Measurements from ENCODE around the gene GTPBP4. TPM values are rescaled to one million over a fixed set of nuclear protein-coding genes. Genes with fewer than 3 reads are reported as not detected.
A peak's percentile ranks its signal among the peaks of the same experiment; 100 is the strongest.

The GTPBP4 gene
- 100 to 1,000 TPM in 1 of 2 donors, 10 to 100 TPM in 1; 31.7 to 105 TPM for total RNA-seq

DNA sequence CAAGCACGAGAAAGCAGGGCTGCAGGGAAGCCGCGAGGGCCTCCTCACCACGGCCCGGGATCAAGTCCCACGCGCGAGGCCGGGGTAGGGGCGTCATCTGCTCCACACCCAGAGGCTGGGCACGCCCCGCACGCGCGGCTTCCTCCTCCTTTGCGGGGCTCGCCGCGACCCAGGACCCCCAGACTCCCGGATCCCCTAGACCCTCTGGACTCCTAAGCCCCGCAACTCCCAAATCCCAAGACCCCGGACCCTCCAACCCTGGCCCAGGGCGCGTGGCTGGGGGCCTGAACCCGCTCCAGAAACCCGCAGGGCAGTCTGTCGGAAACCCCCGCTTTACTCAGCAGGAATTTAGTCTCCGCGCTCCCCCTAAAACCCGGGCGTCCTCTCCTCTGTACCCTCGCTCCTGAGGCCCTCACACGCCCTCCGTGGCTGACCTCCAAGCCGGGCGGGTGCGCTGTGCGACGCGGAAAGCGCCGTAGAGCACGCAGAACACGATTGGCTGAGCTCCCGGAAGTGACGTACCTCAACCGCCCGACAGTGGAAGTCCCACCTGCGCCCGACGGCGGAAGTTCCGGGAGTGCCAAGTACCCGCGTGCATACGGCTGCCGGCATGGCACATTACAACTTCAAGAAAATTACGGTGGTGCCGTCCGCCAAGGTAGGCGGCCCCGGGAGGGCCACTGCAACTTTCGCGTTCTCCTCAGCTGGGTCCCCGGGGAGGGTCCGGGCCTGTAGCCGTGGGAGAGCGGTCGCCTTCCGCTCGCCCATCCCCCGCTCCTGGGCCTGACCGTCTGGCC is at the start of gene GTPBP4:
GTPBP4 (plus strand) TSS at position 565 of the 797 bp plus-strand sequence; CDS start at position 611, 46 bp downstream.
- peak; percentile 99 for ATAC-seq (ENCODE audit: insufficient number of reproducible peaks, low FRiP score, low read depth)

DNA sequence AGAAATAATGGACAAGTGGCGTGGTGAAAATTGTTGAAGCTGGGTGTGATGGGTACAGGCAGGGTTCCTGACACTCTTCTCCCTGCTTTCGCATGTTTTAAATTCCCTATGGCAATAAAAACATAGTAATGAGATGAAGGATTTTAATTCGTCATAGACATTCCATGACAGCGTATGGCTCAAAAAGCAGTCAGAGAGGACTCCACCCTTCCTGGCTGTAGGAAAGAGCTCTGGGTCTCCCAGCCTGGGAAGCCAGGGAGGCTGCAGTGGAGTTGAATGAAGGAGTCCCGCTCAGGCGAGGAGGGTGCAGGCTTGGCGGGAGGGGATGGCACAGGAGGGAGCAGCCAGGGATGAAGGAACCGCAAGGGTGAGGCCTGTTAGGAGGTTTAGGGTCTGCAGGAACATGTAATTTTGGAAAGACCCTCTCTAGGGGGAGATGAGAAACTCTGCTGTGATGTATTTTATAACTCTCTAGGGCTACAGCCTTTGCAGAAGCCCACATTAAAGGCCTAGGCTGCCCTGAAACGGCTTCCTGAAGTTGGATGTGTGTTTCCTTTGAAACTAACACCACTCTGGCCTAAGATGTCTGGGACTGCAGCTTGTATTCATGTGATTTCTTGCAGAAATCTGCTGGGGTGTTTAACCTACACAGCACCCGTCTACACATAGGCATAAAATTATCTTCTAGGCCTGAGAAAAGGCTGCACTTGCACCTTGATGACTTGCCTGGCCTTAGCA is 49.1 kb upstream of the GTPBP4 start:
- TF ChIP-seq, protein P1, sequence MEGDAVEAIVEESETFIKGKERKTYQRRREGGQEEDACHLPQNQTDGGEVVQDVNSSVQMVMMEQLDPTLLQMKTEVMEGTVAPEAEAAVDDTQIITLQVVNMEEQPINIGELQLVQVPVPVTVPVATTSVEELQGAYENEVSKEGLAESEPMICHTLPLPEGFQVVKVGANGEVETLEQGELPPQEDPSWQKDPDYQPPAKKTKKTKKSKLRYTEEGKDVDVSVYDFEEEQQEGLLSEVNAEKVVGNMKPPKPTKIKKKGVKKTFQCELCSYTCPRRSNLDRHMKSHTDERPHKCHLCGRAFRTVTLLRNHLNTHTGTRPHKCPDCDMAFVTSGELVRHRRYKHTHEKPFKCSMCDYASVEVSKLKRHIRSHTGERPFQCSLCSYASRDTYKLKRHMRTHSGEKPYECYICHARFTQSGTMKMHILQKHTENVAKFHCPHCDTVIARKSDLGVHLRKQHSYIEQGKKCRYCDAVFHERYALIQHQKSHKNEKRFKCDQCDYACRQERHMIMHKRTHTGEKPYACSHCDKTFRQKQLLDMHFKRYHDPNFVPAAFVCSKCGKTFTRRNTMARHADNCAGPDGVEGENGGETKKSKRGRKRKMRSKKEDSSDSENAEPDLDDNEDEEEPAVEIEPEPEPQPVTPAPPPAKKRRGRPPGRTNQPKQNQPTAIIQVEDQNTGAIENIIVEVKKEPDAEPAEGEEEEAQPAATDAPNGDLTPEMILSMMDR (IDR thresholded peaks at IDR 0.05): no peak
- Histone ChIP-seq H3K4me3 (no peak overlapping the region), H3K27me3 (replicated peaks; ENCODE audit: insufficient read depth) (no peaks in the 10 kb centered on the region), H3K36me3 (no peaks in the 10 kb centered on the region), H3K27ac (no peak overlapping the region), H3K4me1 (ENCODE audit: control insufficient read depth in 1 of 2, low read depth in 2 of 2) (no peaks in the 10 kb centered on the region), H3K9me3 (no peaks in the 10 kb centered on the region)
- DNase-seq (ENCODE audit: low spot score) (no peak), ATAC-seq (ENCODE audit: insufficient number of reproducible peaks, low FRiP score, low read depth) (no peak)

More for the DNA sequence above, at the start of gene GTPBP4:
- peak within 1 kb of the TSS; percentile 74 to 86 for H3K27ac ChIP-seq
- H3K9me3 ChIP-seq: no peaks in the 10 kb centered on the region
- H3K27me3 ChIP-seq (replicated peaks; ENCODE audit: insufficient read depth): no peaks in the 10 kb centered on the region
- DNase-seq (ENCODE audit: low spot score): peak; percentile 96
- peaks cover 18 to 22% of the 10 kb centered on the region in 2 donors for H3K4me1 ChIP-seq (ENCODE audit: control insufficient read depth in 1 of 2, low read depth in 2 of 2)
- peaks cover under 1% of the 10 kb centered on the region for H3K36me3 ChIP-seq
- TF ChIP-seq, protein P1 (IDR thresholded peaks at IDR 0.05): no peak
- H3K4me3 ChIP-seq: peak within 1 kb of the TSS; percentile 99

DNA sequence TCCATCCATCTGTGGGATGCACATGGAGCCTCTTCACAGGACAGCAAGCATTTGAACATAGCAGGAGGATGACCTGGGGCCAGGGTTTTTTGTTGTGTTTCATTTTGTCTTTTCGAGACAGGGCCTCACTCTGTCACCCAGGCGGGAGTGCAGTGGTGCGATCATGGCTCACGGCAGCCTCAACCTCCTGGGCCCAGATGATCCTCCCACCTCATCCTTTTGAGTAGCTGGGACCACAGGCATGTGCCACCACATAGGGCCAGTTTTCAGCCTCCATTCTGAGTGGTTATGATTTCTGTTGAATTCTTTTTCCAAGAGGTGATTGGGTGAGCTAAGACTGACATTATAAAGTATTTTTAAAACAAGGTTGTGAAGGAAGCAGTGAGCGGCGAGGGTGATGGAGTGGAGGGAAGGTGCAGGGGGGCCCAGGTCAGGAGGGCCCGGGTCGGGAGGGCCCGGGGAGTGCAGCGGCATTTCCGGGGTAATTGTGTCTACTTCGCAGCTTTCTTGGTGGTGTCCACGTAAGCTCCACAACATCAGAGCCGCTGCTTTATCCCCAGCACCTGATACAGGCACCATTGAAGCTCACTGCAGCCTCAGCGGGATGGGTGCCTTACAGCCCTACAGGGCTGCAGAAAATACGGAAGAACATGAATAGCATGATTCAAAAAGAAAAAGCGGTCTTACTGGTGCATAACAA is 44.8 kb upstream of the GTPBP4 start:
- no peak overlapping the region for H3K4me3 ChIP-seq
- ATAC-seq (ENCODE audit: insufficient number of reproducible peaks, low FRiP score, low read depth): no peak
- no peaks in the 10 kb centered on the region for H3K9me3 ChIP-seq
- no peaks in the 10 kb centered on the region for H3K4me1 ChIP-seq (ENCODE audit: control insufficient read depth in 1 of 2, low read depth in 2 of 2)
- DNase-seq (ENCODE audit: low spot score): no peak
- H3K27ac ChIP-seq: no peak overlapping the region
- TF ChIP-seq, protein P1 (IDR thresholded peaks at IDR 0.05): no peak
- no peaks in the 10 kb centered on the region for H3K27me3 ChIP-seq (replicated peaks; ENCODE audit: insufficient read depth)
- H3K36me3 ChIP-seq: no peaks in the 10 kb centered on the region

GRCh38 chr10:944034-944831 is 44.0 kb upstream of the GTPBP4 start:
- Histone ChIP-seq H3K36me3 (no peaks in the 10 kb centered on the region), H3K27ac (no peak overlapping the region), H3K4me3 (peak overlapping the region; percentile 25), H3K27me3 (replicated peaks; ENCODE audit: insufficient read depth) (no peaks in the 10 kb centered on the region), H3K9me3 (no peaks in the 10 kb centered on the region), H3K4me1 (ENCODE audit: control insufficient read depth in 1 of 2, low read depth in 2 of 2) (no peaks in the 10 kb centered on the region)
- no peak for DNase-seq (ENCODE audit: low spot score)
- ATAC-seq (ENCODE audit: insufficient number of reproducible peaks, low FRiP score, low read depth): no peak
- TF ChIP-seq, protein P1 (IDR thresholded peaks at IDR 0.05): no peak

All from thoracic aorta (tissue), 2 donors.